Jurkat, Clone E6-1 (cell line): Measurements from ENCODE around the gene GNG7.
"Not testable (repeated sequence)": the region's sequence is repeated elsewhere in the genome, so short reads cannot be mapped to it uniquely, and the experiment has no call there.

Source experiments
- DNase-seq: peaks from one replicate; pipeline ENCODE4 v3.0.0-alpha.2; 2011; ENCODE audit warnings: low read depth, low spot score
- H3K4me3 ChIP-seq: 2 replicates; pipeline ENCODE4 v1.5.1; 2011; ENCODE audit warnings: mild to moderate bottlenecking, low read length, control low read depth, moderate library complexity

The GNG7 gene

DNA sequence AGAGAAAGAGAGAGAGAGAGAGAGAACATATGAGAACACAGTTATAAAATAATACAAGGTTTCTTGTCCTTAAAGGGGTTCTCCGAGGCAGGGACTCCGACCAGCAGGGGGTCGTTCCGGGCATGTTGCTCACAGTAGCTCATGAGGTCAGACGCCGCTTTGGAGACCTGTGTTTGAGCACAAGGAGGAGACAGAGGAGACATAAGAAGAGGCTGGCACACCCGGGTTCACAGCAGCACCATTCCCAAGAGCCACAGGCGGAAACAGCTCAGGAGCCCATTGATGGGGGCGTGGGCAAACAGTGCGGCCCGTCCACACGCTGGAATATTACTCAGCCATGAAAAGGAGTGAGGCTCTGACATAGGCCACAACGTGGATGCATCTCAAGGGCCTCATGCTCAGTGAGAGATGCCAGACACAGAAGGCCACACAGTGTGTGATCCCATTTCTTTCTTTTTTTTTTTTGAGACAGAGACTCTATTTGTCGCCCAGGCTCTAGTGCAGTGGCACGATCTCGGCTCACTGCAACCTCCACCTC is 187.4 kb downstream of the GNG7 start:
- no peak for DNase-seq

DNA sequence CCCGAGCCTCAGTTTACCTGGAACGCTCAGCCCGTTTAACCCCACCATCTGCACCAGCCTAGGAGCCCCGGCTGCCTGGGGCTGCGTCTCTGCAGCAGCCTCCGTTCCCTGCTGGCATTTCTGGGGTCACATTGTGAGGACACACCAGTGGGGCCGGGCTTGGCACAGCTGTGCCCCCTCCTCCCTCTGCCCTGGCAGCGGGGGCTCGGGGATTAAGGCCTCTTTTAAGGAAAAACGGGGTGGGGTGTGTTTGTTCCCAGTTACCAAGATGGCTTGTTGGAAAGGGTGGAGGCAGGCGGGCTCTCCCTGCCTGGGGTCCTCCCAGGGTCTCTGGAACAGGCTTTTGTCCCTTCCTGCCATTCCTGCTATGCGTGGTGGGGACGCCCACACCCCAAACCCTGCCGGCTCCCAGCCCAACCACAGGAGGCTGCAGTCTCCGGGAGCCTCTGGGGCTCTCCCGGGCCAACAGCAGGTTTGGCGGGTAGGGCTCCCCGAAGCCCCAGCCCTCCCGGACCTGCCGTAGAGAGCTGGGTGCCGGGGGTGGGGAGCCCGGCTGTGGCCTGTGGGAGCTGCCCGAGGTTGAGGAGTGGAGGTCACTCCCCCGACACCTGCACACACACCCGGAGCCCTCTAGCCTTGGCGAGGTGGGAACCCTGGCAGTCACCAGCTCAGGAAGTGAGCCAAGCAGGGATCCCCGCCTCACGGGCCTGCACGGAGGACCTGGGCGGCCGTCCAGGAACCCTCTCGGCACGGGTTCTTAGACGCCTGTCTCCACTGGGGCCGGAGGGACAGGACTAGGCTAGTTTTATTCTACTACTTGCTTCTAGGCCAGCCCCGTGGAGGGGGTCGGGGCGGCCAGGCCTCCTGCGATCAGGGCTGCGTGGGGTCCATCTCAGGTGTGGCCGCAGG is 189.7 kb downstream of the GNG7 start:
- no peak overlapping the region for H3K4me3 ChIP-seq
- no peak for DNase-seq

More for the DNA sequence above, 187.4 kb downstream of the GNG7 start:
- no peak overlapping the region for H3K4me3 ChIP-seq

DNA sequence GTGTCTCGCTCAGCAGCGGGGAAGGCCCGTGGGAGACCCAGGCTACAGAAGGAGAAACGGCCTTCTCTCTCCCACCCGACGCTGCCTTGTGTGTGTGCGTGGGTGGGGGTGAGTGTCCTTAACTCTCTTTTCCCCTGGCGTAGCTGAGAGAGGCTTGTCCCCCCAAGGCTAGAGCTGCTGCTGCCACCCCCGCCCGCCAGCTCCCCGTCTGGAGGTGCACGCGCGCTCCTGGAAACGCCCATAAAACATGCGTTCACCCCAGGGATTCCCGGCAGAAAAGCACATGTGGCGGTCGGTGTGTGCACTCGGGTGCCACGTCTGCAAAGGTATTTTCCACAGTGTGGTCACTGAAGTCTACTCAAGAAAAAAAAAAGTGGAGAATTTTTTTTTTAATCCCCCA is 190.5 kb downstream of the GNG7 start:
- no peak for DNase-seq
- H3K4me3 ChIP-seq, result no peak overlapping the region

DNA sequence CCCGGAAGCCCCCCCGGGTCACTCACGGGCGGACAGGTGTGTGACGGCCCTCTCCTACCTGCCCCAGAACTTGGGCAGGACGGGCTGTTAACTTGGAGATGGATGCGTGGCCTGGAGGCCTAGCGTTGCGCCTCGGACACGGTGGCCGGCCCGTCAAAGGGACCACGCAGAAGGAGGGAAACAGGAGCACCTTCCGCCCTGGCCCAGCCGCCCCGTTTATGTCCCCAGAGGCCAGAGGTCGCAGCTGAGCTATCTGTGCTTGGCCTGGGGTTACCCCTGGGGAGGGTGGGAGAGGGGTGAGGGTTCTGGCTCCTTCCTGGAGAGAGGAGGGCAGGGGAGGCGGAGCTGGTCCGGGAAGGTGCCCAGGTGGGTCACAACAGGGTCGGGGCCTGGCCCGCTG is 190.9 kb downstream of the GNG7 start:
- DNase-seq, result no peak
- no peak overlapping the region for H3K4me3 ChIP-seq

DNA sequence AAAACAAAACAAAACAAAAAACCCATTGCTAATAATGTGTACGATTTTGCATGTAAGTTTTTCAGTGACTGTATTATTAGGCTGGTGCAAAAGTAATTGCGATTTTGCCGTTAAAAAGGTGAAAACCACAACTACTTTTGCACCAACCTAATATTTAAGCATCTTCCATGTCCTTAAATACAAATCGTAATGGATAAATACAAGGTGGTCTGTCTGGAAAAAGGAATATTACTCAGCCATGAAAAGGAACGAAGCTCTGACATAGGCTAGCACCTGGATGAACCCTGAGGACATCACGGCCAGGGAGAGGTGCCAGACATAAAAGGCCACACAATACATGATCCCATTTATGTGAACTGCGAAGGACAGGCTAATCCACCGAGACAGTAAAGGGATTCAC is 193.4 kb downstream of the GNG7 start:
- H3K4me3 ChIP-seq, result no peak overlapping the region

DNA sequence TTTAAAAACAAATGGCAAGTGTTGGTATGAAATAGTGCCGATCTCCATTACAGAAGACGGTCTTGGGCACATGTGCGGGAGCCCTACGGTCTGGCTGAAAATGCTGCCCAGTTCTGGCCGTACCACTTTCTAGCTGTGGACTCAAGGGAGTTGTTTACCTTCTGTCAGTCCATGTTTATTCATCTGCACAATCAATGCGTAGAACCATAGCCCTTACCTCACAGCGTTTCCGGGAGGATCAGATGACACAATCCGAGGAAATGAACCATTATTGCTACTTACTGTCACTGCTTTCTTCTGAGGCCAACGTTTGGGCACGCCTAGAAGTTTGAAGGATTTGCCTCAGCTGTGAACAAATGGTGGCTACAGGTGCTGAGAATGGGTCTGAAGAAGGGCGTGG is 195.4 kb downstream of the GNG7 start:
- peak; percentile 14 for DNase-seq
- H3K4me3 ChIP-seq, result no peak overlapping the region

More for the DNA sequence above, 193.4 kb downstream of the GNG7 start:
- DNase-seq, result no peak

DNA sequence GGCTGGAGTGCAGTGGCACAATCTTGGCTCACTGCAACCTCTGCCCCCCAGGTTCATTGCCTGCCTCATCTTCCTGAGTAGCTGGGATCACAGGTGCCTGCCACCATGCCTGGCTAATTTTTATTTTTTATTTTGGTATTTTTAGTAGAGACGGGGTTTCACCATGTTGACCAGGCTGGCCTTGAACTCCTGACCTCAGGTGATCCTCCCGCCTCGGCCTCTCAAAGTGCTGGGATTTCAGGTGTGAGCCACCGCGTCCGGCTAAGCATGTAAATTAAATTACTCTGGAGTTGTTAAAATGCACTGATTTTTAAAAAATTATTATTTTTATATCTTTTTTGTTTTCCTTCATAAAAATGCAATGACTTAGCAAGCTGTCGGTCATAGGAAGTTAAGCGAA is 195.8 kb downstream of the GNG7 start:
- H3K4me3 ChIP-seq, DNase-seq: not testable (repeated sequence)

DNA sequence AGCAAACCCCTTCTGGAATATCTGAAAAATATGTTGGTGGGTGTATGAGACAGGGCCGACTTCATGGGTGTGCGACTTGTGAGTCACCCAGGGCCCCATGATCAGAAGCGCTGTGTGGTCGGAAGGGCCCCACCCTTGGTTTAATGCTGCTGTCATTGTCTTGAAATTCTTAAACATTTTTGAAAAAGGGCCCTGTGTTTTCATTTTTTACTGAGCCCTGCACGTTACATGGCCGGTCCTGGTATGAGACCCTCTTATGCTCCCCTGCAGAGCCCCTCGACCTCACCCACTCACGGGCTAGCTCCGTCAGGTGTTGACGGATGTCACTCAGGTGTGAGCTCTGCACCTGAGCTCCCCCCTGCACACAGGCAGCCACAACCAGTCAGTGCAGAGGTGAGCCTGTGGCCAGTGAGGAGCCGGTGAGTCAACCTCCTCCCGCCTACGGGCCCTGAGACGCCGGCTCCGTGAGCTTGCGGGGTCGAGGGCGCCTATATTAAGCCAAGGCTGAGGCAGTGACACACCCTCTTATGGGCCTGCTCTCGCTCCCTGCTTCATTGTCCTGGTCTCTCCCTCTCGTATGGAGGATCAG is 198.9 kb downstream of the GNG7 start:
- no peak for DNase-seq
- no peak overlapping the region for H3K4me3 ChIP-seq

DNA sequence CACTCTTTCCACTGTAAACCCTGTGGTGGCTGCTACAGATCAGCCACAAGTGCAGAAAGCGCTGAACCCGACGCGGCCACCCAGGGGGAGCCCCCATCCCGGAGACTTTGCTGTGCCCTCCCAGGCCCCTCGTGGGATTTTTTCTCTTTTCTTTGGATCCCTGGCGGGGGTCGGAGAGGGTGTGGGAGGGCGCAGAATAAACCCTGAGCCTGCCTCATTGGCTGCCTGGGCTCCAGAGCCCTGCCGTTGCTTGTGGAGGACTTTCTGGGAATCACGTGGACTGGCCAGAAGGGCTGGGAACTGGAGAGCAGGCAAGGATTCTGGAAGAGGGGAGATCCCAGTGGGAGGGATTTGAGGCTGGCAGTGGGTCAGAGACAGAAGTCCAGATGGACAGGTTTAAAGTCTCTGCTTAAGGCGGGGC is 201.6 kb downstream of the GNG7 start:
- H3K4me3 ChIP-seq, result no peak overlapping the region
- DNase-seq, result no peak

DNA sequence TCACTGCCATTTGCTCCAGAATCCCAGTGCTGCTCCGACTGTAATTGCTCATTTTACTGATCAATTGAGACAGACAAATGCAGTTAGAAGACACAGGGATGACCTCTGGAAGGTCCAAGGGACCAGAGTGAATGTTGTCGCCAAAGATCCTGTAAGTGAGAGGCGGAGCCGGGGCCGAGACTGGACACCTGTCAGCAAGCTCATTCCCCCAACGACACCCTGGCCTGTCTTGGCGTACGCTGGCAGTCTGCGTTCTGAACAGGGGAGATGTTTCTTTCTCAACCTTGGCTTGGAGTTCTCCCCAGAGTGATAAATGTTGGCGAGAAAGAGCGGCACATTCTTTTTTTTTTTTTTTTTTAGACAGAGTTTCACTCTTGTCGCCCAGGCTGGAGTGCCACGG is 202.3 kb downstream of the GNG7 start:
- no peak overlapping the region for H3K4me3 ChIP-seq

DNA sequence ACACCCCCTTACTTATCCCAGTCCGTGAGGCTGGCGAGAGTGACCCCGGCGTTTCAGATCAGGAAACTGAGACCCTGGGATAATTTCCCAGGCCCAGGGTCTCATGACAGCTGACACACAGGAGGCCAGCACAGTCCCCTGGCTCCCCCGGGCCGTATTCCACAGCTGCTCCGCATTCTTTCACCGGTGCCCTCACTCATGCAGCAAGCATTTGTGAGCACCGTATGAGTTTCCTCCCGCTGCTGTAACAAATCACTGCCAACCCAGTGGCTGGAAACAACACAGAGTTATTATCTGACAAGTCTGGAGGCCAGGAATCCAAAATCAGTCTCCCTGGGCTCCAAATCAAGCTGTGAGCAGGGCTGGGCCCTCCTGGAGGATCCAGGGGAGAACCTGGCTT is 205.3 kb downstream of the GNG7 start:
- H3K4me3 ChIP-seq, result no peak overlapping the region
- no peak for DNase-seq

More for the DNA sequence above, 202.3 kb downstream of the GNG7 start:
- DNase-seq, result no peak

DNA sequence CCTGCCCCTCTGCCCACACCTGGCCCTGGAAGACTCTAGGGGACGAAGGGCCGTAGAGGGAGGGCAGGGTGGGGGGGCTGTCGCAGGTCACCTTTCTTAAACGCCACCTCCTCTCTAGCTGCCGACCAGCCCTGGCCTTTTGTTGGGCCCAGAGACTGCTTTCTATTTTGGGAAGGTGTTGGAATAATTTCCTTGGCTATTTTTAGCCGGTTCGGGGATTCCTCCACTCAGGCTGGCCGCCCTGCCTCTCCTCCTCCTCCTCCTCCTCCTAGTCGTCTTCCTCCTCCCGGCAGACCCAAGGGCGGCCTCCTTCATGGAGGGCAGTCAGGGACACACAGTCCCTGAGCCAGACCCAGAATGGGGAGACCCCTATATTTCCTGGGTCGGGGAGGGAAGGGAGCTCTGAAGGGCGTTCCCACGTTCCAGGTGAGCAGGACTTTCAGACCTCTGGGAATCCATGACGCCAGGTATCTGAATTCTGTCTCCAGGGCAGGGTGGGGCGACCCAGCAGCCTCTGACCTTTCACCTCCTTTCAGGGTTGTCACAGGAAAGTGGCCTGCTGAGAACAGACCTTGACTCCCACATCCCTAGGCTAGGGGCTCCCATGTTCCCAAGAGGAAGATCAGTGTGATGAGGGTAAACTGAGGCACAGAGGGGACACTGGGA is 206.7 kb downstream of the GNG7 start:
- DNase-seq, result no peak
- no peak overlapping the region for H3K4me3 ChIP-seq

DNA sequence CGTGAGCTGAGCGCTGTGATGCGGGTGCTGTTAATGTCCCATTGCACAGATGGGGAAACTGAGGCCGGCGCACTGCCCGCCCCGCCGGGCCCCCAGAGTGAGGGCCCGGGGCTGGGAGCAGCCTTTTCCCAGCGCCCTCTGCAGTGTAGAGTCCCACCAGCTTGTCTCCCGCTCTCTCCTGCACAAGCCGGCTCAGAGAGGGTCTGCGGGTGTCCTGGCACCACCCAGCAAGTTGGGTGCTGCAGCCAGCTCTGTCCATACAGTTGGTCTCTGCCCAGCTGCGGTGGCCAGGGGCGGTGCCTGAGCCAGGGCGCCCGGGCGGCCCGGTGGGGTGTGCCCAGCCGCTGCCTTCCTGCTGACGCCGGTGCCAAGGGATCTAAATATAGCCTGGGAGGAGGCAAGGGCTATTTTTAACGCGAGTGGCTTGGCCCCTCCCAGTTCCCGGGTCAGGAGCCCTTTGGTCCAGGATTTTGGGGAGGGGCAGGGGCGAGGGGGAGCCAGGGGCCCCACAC is 207.3 kb downstream of the GNG7 start:
- H3K4me3 ChIP-seq, result peak overlapping the region; percentile 58
- DNase-seq, result no peak

DNA sequence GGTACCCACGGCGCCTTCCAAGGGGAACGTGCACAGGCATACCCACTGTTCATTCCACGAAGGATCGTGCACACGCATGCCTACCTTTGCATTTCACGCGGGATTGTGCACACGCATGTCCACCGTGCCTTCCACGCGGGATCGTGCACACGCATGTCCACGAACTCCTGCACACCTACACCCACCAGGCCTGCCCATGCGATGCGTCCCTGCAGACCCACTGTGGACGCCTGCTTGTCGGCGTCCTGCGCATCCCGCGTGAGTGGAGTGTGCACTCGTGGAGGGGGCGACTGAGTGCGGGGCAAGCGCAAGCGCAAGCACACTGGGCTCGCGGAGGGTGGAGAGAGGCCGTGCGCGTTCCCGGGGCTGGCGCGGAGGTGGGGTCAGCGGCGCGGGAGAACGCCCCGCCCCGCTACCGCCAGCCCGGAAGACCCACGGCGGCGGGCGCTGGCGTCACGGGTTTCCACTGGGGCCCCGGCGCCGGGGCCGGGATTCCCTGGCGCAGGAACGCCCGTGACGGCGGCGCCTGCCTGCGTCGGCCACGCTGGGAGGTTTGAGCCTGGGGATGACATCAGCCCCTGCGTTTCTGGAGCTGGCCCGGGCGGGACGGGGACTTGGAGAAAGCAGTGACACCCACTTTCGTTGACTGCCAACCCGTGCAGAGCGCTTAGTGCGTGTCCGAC is 207.9 kb downstream of the GNG7 start:
- H3K4me3 ChIP-seq, result peak overlapping the region; percentile 58
- DNase-seq, result no peak

DNA sequence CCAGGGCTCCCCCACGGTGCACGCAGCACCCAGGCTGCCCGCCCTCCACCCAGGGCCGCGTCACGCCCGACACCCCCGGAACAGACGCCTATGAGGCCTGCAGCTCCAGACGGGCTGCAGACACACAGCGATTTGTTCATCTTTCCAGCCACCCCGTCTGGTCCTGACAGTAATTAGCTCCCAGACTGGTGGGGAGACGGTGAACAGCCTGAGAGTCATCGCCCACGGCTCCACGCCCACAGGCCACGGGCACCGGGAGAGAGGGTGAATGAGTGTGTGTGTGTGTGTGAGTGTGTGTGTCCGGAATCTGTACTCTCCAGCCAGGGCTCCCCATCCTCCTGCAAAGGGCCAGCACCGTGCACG is 208.4 kb downstream of the GNG7 start:
- no peak for DNase-seq
- H3K4me3 ChIP-seq, result no peak overlapping the region

DNA sequence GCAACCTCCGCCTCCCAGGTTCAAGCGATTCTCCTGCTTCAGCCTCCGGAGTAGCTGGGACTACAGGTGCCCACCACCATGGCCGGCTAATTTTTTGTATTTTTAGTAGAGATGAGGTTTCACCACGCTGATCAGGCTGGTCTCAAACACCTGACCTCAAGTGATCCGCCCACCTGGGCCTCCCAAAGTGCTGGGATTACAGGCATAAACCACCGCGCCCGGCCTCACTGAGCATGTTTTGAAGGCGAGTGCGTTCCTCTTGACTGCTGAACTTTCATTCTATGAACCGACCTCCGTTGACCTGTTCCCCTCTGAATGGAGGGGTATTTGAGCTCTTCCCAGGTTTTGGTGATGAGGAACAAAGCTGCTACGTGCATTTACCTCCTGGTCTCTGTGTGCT is 209.0 kb downstream of the GNG7 start:
- H3K4me3 ChIP-seq, DNase-seq: not testable (repeated sequence)

DNA sequence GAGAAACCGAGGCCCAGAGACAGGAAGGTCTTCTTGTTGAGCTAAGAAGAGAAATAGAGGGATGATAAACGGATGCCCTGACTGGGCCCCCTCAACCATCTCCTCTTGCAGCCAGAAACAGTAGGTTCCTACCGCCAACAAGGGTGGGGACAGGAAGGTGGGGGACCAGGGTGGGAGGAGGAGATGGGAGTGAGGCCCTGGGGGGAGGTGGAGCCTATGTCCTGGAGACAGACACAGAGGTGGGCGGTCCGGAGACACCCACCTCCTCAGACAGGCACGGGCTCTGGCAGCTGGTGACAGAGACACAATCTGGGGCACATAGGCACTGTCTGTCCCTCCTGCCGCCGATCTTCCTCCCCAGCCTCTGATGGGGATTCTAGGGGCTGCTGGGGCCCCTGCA is 209.6 kb downstream of the GNG7 start:
- no peak for DNase-seq
- no peak overlapping the region for H3K4me3 ChIP-seq

DNA sequence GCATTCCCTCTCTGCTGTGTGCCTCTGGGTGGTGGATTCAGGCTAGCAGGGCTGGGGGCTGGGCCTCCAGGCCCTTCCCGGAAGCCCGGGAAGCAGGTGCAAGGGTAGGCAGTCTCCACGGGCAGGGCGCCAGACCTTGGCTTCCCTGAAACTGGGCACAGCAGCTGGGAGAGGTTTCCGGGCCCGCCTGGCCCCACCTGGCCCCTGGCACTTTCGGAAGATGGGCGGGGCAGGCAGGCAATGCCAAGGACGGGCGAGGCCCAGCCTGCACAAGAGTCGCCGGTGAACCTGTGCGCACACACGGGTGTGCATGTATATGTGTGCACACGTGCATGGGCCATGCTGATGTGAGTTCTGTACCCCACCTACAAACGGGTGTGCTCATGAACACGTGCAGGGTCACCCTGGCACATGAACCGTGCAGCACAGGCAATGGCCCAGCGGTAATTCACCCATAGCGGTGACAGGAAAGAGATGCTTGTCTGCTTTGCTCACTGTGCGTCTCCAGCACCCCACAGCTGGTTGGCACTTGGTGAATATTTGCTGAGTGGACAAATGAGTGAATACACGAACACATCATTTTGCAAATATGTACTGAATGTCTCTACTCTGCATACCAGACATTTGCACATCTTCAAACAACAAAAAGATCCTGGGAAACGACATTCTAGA is 211.2 kb downstream of the GNG7 start:
- no peak overlapping the region for H3K4me3 ChIP-seq
- DNase-seq, result no peak

DNA sequence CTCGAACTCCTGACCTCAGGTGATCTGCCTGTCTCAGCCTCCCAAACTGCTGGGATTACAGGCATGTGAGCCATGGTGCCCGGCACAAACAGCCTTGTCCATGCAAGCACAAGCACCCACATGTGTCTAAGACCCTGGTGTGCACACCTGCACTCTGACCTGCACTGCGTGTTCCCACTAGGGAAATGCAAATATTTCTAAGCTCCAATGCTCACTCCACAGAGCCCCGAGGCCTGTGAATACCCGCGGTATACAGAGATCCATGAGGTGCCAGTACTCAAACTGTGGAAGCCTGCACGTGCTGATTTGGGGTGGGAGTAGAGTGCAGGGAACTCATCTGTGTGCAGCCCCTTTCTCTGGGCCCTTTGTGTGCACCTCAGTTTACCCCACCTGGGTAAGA is 211.8 kb downstream of the GNG7 start:
- no peak for DNase-seq
- H3K4me3 ChIP-seq, result no peak overlapping the region
